ENCODE results near the gene TRIM15. TPM values are rescaled to one million over a fixed set of nuclear protein-coding genes. Genes with fewer than 3 reads are reported as not detected.

TRIM15 gene
- total RNA-seq, 2 donors from 2014 or later = not detected

GRCh38 chr6:30122515-30122914 is 40.8 kb upstream of the TRIM15 start:
- Histone ChIP-seq H3K36me3 (no peaks in the 10 kb centered on the region), H3K27ac (no peak overlapping the region), H3K4me3 (no peak overlapping the region), H3K27me3 (replicated peaks; ENCODE audit: insufficient read depth) (no peaks in the 10 kb centered on the region), H3K4me1 (ENCODE audit: control insufficient read depth in 1 of 2, low read depth in 2 of 2) (peaks cover 0 to 5% of the 10 kb centered on the region in 2 donors), H3K9me3 (no peaks in the 10 kb centered on the region)
- no peak for ATAC-seq (ENCODE audit: insufficient number of reproducible peaks, low FRiP score, low read depth)
- DNase-seq (ENCODE audit: low spot score) = no peak
- no peak for TF ChIP-seq CTCF (IDR thresholded peaks at IDR 0.05)

GRCh38 chr6:30127238-30128093 is 35.9 kb upstream of the TRIM15 start:
- H3K4me3 ChIP-seq = no peak overlapping the region
- ATAC-seq (ENCODE audit: insufficient number of reproducible peaks, low FRiP score, low read depth) = no peak
- peaks cover 0 to 9% of the 10 kb centered on the region in 2 donors for H3K4me1 ChIP-seq (ENCODE audit: control insufficient read depth in 1 of 2, low read depth in 2 of 2)
- H3K27me3 ChIP-seq (replicated peaks; ENCODE audit: insufficient read depth) = no peaks in the 10 kb centered on the region
- no peak overlapping the region for H3K27ac ChIP-seq
- DNase-seq (ENCODE audit: low spot score) = no peak
- TF ChIP-seq CTCF (IDR thresholded peaks at IDR 0.05) = no peak
- H3K36me3 ChIP-seq = no peaks in the 10 kb centered on the region
- no peaks in the 10 kb centered on the region for H3K9me3 ChIP-seq

- DNase-seq (ENCODE audit: low spot score) (no peak), ATAC-seq (ENCODE audit: insufficient number of reproducible peaks, low FRiP score, low read depth) (no peak)
- TF ChIP-seq CTCF (IDR thresholded peaks at IDR 0.05) = no peak
- no peak overlapping the region for H3K4me3 ChIP-seq
- H3K36me3 ChIP-seq = no peaks in the 10 kb centered on the region
- no peaks in the 10 kb centered on the region for H3K9me3 ChIP-seq
- H3K4me1 ChIP-seq (ENCODE audit: control insufficient read depth in 1 of 2, low read depth in 2 of 2) = peaks cover 0 to 9% of the 10 kb centered on the region in 2 donors
- H3K27me3 ChIP-seq (replicated peaks; ENCODE audit: insufficient read depth) = no peaks in the 10 kb centered on the region
- H3K27ac ChIP-seq = no peak overlapping the region
These were observed 33.8 kb upstream of the TRIM15 start for GRCh38 chr6:30129265-30130178.

DNA sequence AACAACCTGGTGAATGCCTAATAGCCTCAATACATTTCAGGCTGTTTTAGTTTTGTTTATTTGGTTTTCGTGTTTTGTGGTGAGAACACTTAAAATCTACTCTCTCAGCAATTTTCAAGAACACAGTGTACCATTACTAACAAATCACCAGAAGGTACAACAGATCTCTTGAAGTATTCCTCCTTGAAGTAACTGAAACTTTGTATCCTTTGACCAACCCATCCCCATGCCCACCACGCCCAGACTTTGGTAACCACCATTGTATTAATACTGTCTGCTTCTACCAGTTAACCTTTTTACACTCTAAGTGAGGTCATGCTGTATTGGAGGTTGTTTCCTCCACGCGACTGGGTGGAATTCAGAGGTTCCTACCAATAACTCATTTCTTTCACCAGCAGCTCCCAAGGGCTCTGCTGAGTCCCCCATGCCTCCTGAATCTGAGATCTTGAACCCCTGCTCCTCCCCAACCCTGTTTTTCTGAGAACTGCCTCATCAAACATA is 33.1 kb upstream of the TRIM15 start:
- no peak for ATAC-seq (ENCODE audit: insufficient number of reproducible peaks, low FRiP score, low read depth)
- no peaks in the 10 kb centered on the region for H3K27me3 ChIP-seq (replicated peaks; ENCODE audit: insufficient read depth)
- DNase-seq (ENCODE audit: low spot score) = no peak
- no peaks in the 10 kb centered on the region for H3K9me3 ChIP-seq
- no peak overlapping the region for H3K27ac ChIP-seq
- H3K36me3 ChIP-seq = no peaks in the 10 kb centered on the region
- no peak for TF ChIP-seq CTCF (IDR thresholded peaks at IDR 0.05)
- peaks cover 0 to 9% of the 10 kb centered on the region in 2 donors for H3K4me1 ChIP-seq (ENCODE audit: control insufficient read depth in 1 of 2, low read depth in 2 of 2)
- no peak overlapping the region for H3K4me3 ChIP-seq
